Spleen (tissue), 11 donors: ENCODE measurements around the gene KLHL33. TPM values are rescaled to one million over a fixed set of nuclear protein-coding genes. Genes with fewer than 3 reads are reported as not detected.

Experiments
- DNase-seq: peaks from one replicate; pipeline ENCODE4 v3.0.0-alpha.2; 2020
- H3K27ac ChIP-seq, 8 donors: fragments of 200-600 bp; sonication (generic) in 7 of 8; 1 replicate in 4 of 8; 2 replicates in 4 of 8; pipeline versions ENCODE4 v1.5.0 to v1.8.0; 2016 to 2021; ENCODE audit warnings: inconsistent platforms in 4 of 8, mild to moderate bottlenecking in 4 of 8, moderate library complexity in 1 of 8
- H3K27me3 ChIP-seq, 7 donors: fragments of 200-600 bp; sonication (generic) in 6 of 7; replicated peaks in 1 of 7; 1 replicate in 4 of 7; 2 replicates in 3 of 7; pipeline versions ENCODE4 v1.5.0 to v1.8.0; 2016 to 2021; ENCODE audit warnings: inconsistent platforms in 3 of 7, mild to moderate bottlenecking in 1 of 7
- H3K36me3 ChIP-seq, 6 donors: fragments of 200-600 bp; sonication (generic) in 5 of 6; 1 replicate in 4 of 6; 2 replicates in 2 of 6; pipeline versions ENCODE4 v1.5.0 to v1.8.0; 2016 to 2021; ENCODE audit warnings: inconsistent platforms in 2 of 6
- H3K4me1 ChIP-seq, 6 donors: fragments of 200-600 bp; sonication (generic) in 5 of 6; 1 replicate in 3 of 6; 2 replicates in 3 of 6; pipeline versions ENCODE4 v1.5.0 to v1.8.0; 2016 to 2021; ENCODE audit warnings: inconsistent platforms in 3 of 6
- H3K4me3 ChIP-seq, 8 donors: fragments of 200-600 bp; sonication (generic) in 7 of 8; 1 replicate in 4 of 8; 2 replicates in 4 of 8; pipeline versions ENCODE4 v1.5.0 to v1.8.0; 2016 to 2021; ENCODE audit warnings: inconsistent platforms in 4 of 8, mild to moderate bottlenecking in 4 of 8, moderate library complexity in 2 of 8
- H3K9me3 ChIP-seq, 8 donors: fragments of 200-600 bp; sonication (generic) in 7 of 8; 1 replicate in 4 of 8; 2 replicates in 4 of 8; pipeline versions ENCODE4 v1.5.0 to v1.8.0; 2016 to 2021; ENCODE audit warnings: inconsistent platforms in 4 of 8
- CTCF ChIP-seq, 11 experiments: fragments of 200-600 bp in 7 of 11; fragments of 450-650 bp in 4 of 11; sonication (generic) in 4 of 11; IDR thresholded peaks in 8 of 11; conservative IDR thresholded peaks in 3 of 11; 1 replicate in 7 of 11; 2 replicates in 4 of 11; pipeline versions ENCODE4 v1.4.0 to v1.8.0; 2016 to 2021; ENCODE audit warnings: antibody characterized with exemption in 11 of 11, inconsistent platforms in 4 of 11, mild to moderate bottlenecking in 1 of 11
- POLR2A ChIP-seq, 3 donors: fragments of 450-650 bp; IDR thresholded peaks; one replicate each; pipeline ENCODE4 v1.5.1; 2017; ENCODE audit warnings: antibody characterized with exemption in 3 of 3, mild to moderate bottlenecking in 1 of 3
- POLR2AphosphoS5 ChIP-seq, 3 donors: sonication (generic); formaldehyde crosslinking; IDR thresholded peaks; one replicate each; pipeline ENCODE4 v1.5.1; 2017; ENCODE audit warnings: antibody characterized with exemption in 3 of 3
- WGBS, 5 donors: extraction: QIAGEN DNeasy Blood & Tissue Kit in 3 of 5; methylation state at CpG; one replicate each; pipeline versions ENCODE4 v1.1.5 to v1.1.7; 2013 to 2018; 5-methylcytosine and 5-hydroxymethylcytosine counted together
- intact Hi-C: fragments of 100-400 bp; cut with DNase I; formaldehyde crosslinking; loops from one replicate; pipeline ENCODE4 v1.15.0; 2023; ENCODE audit warnings: low total_unique reads
- polyA plus RNA-seq, 3 donors: library from polyadenylated mRNA; stranded (reverse); fragments of 200-250 nt; gene quantifications; one replicate each; pipeline ENCODE4 v1.2.1, GENCODE V29; 2013
- total RNA-seq, 7 donors: library from RNA; depleted of rRNA in 3 of 7; stranded (reverse); fragments of >200 nt in 3 of 7; fragmentation: NEBNext Ultra II Directional in 4 of 7; extraction: Animal tissue kit (Norgen Biotek cat#: 25700) in 4 of 7; gene quantifications; one replicate each; pipeline versions ENCODE4 v1.1.0 to v1.2.1, GENCODE V29; 2016 to 2021
- donor health status: healthy with polysubstance abuse.
- donor health status: DM: no; HTN: no; CAD: no; lungs with moderate emphysema.
- donor health status: DM: no; HTN: no; CAD: no.
- donor health status: Bipolar disorder and iron deficiency.
- donor health status: healthy.
- donor health status: DM: no; HTN: no; CAD: no.
- donor health status: DM: yes; HTN: yes; CAD: no.

KLHL33 gene
- total and polyA plus RNA-seq, 10 donors = 0.22 to 2.9 (median 0.75) TPM; not detected in 1

GRCh38 chr14:20422886-20423285 lies 13.1 kb downstream of the KLHL33 start:
- no peak for DNase-seq
- Histone ChIP-seq H3K9me3 (no peaks in the 10 kb centered on the region), H3K4me1 (peaks cover 9 to 28% (median 10%) of the 10 kb centered on the region in 6 donors), H3K27me3 (no peaks in the 10 kb centered on the region), H3K4me3 (no peak overlapping the region), H3K36me3 (no peaks in the 10 kb centered on the region), H3K27ac (no peak overlapping the region)
- intact Hi-C loops = no loop called here
- 43 to 84% (median 66%) methylated on average over 2 of the region's 2 CpGs for WGBS, 5 donors
- TF ChIP-seq POLR2A (IDR thresholded peaks at IDR 0.05) (no peak), POLR2AphosphoS5 (IDR thresholded peaks at IDR 0.05) (no peak), CTCF (IDR thresholded peaks at IDR 0.05 in 8 of 11, conservative IDR thresholded peaks at IDR 0.05 in 3 of 11) (no peak)

- H3K27me3 ChIP-seq = no peaks in the 10 kb centered on the region
- no peak for DNase-seq
- H3K36me3 ChIP-seq = no peaks in the 10 kb centered on the region
- H3K9me3 ChIP-seq = no peaks in the 10 kb centered on the region
- H3K4me3 ChIP-seq = no peak overlapping the region
- 56 to 78% (median 74%) methylated on average over 2 of the region's 2 CpGs for WGBS, 5 donors
- intact Hi-C loops = no loop called here
- TF ChIP-seq POLR2A (IDR thresholded peaks at IDR 0.05) = no peak
- TF ChIP-seq POLR2AphosphoS5 (IDR thresholded peaks at IDR 0.05) = no peak
- TF ChIP-seq CTCF (IDR thresholded peaks at IDR 0.05 in 8 of 11, conservative IDR thresholded peaks at IDR 0.05 in 3 of 11) = no peak
- H3K27ac ChIP-seq = no peak overlapping the region
- peaks cover 0 to 22% (median 2%) of the 10 kb centered on the region in 6 donors for H3K4me1 ChIP-seq
Measured at GRCh38 chr14:20421267-20421666, 14.7 kb downstream of the KLHL33 start.

GRCh38 chr14:20419419-20419818 lies 16.5 kb downstream of the KLHL33 start:
- WGBS, 5 donors = 48 to 62% (median 53%) methylated on average over 1 of the region's 1 CpG
- Histone ChIP-seq H3K27me3 (no peaks in the 10 kb centered on the region), H3K27ac (no peak overlapping the region), H3K4me3 (no peak overlapping the region), H3K4me1 (peaks cover 4 to 33% (median 15%) of the 10 kb centered on the region in 6 donors), H3K36me3 (no peaks in the 10 kb centered on the region), H3K9me3 (no peaks in the 10 kb centered on the region)
- no peak for DNase-seq
- TF ChIP-seq POLR2AphosphoS5 (IDR thresholded peaks at IDR 0.05) (no peak), POLR2A (IDR thresholded peaks at IDR 0.05) (no peak), CTCF (IDR thresholded peaks at IDR 0.05 in 8 of 11, conservative IDR thresholded peaks at IDR 0.05 in 3 of 11) (no peak)
- intact Hi-C loops = loop anchor here (10.0 kb wide), 1 partner anchor 45 kb away; the partner anchor contains the start of genes PIP4P1 and PNP

GRCh38 chr14:20418501-20418909 lies 17.5 kb downstream of the KLHL33 start:
- TF ChIP-seq POLR2AphosphoS5 (IDR thresholded peaks at IDR 0.05) (no peak), POLR2A (IDR thresholded peaks at IDR 0.05) (no peak), CTCF (IDR thresholded peaks at IDR 0.05 in 8 of 11, conservative IDR thresholded peaks at IDR 0.05 in 3 of 11) (no peak)
- intact Hi-C loops = loop anchor here (10.0 kb wide), 1 partner anchor 46 kb away; the partner anchor contains the start of genes PIP4P1 and PNP
- 91 to 96% (median 94%) methylated on average over 2 of the region's 2 CpGs for WGBS, 5 donors

More at GRCh38 chr14:20418501-20418909, 17.5 kb downstream of the KLHL33 start:
- Histone ChIP-seq H3K27me3 (no peaks in the 10 kb centered on the region), H3K4me1 (peaks cover 8 to 42% (median 22%) of the 10 kb centered on the region in 6 donors), H3K36me3 (no peaks in the 10 kb centered on the region), H3K4me3 (no peak overlapping the region), H3K9me3 (no peaks in the 10 kb centered on the region), H3K27ac (no peak overlapping the region)
- no peak for DNase-seq
